DMS79 treated with DMSO at 0.1 percent for 48 hours (cell line): ENCODE measurements around the gene RNASEH2B.
A peak's percentile ranks its signal among the peaks of the same experiment; 100 is the strongest.

ENCODE experiments used
- DNase-seq: peaks from one replicate; lab custom pipeline; 2025; lab: John Stamatoyannopoulos, UW

RNASEH2B gene

DNA sequence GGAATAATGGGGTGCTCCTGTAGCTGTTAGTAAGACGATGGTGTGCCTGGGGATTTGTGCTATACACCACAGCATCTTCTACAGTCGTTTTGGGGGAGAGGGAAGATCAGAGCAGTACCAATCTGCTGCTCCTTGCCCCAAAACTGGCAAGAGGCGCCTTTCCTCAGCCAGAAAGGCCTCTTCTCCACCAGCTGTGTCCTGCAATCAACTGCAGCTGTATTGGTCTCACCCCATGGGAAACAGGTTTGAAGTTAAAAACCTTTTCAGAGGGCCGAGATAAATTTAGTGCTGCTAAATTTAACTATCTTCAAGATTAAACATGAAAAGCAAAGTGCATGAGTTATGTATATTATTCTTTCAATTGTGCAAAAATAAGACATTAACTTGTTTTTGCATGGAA is 1.2 kb upstream of the RNASEH2B start:
- no peak for DNase-seq

DNA sequence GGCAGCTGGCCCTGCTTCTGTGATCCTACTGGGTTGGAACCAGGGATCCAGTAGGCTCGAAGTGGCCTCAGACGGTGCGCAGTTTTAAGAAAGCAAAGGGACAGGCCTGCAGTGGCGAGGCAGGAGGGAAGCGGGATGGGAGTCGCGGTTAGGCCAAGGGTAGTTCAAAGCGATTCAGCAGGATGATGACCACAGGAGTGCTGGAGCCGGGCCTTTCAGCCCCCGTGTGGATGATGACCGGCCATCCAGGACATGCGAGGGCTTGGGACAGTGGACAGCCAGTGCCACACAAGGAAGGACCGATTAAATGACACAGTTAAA is 854 bp downstream of the RNASEH2B start:
- peak; percentile 17 for DNase-seq

DNA sequence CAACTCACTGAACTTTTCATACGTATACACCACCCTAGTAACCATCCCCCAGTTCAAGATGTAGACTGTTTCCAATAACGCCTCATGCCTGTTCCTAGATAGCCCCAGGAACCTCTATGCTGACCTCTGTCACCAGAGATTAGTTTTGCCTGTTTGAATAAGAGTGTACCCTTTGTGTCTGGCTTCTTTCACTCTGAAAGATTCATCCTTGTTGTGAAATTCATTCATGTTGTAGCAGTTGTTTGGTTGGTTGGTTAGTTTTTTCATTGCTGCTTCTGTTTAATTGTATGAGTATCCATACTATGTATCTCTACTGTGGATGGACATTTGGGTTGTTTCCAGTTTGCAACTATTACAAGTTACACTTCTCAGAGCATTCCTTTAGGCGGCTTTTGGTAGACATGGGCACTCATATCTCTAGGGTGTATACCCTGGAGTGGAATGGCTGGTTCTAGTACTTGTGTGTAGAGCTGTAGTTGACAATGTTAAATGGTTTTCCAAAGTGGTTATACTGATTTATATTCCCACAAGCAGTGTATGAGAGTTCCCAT is 1.6 kb downstream of the RNASEH2B start:
- DNase-seq = peak; percentile 8

DNA sequence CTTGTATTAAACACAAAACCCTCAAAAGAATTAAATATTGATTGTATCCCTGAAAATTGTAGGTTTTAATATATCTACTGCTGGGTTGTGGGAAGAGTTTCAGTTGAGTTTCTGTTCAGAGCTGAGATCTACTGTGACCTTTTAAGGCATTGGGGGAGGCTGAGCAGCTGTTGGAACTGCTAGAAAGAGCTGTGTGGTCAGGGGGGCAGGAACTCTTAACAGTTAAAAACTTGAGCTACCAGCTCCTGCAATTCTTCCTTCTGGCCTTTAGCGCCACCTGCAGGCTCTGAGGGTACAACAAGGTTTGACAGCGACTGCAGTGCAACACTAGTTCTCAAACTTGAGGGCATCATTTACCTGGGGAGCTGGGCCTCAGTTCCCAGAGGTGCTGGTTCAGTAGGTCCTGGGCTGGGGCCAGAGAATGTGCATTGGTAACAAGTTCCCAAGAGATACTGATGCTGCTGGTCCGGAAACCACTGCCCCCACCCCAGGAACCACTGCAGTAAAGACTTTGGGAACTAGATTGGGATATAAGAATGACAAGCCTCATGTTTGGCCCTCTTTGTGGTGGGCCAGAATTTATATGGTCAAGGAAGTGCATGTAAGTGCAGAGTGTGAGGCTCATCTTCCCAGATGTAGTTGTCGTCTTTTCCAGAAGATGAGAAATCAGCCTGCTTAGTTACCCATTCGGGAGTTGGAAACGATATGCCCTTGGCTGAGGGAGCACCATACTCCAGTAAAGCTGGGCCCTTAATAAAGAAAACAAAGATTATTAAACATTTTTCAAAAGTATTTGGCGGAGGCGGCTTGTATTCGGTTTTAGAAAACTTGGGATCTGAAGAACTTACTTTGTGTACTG is 2.6 kb downstream of the RNASEH2B start:
- peak; percentile 71 for DNase-seq

DNA sequence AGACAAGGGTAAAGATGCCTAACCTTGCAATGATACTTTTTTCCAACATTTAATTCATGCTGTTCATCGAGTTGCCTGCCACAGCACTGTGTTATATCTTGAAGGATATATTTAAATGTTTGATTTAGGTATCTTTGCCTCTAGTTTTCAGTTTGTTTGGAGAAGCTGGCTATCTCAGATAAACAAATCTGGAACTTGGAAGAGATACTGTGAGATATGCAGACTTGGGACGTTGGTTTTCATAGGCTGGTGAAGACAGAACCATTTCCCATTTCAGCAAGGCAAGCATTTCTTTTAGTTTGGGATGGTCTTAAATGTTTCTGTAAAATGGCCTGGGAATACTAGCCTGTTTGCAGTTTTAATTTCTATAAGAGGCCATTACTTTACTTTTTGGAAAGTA is 3.3 kb downstream of the RNASEH2B start:
- no peak for DNase-seq

DNA sequence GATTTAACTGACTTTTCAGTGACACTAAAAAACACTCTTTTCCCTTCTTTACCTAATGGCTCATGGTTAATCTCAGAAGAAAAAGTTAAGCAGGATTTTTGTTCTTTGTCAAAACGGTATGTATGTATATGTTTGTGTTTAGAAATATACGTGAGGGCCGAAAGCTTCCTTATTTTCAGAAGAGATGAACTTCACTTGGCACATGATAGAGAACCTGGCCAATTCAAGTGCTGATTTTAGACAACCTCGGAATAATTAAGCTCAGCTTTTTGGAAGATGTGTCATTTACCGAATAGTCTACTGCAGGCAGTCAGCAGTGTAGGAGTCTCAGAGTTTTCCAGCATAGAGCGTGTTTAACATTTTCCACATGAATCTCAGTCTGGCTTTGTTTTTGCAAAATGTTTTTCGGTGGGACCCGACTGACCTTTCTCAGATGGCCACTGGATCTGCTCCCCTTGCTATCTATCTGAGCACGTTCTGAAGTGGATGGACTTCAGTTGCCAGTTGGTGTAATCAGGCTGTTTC is 4.6 kb downstream of the RNASEH2B start:
- no peak for DNase-seq

DNA sequence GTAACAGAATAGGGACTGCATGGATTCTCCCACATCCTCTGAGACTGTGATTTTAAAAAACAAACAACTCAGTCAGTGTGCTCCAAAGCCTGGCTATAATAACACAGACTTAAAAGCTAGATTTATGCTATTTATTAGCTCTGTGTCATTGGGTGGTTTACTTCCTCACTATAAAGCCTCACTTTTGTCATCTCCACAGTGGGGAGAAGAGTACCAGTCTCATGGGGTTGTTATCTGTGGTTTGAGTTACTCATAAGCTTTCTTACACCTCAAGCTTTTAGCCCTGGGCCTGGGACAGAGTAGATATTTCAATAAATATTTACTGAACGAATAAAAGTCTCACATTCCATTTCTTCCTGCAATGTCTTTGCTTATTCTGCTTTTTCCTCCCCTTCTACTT is 5.3 kb downstream of the RNASEH2B start:
- no peak for DNase-seq

DNA sequence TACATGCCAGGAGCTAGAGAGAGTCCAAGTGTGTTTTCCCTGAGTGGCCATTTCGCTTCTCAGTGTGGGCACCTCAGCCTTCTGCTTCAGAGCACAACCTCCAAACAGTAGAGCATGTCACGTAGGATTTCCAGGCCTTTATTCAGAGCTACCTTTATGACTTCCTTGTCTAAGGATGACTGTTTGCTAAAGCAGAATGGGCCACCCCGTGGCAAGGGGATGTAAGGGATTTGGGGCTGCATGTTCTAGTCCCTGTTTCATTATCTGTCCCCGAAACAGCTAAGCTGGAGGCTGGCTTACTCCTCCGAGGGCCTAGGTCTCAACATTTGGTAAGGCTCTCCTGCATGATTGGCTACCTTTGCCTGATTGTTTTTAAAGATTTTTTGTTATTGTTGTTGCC is 6.0 kb downstream of the RNASEH2B start:
- DNase-seq = no peak

DNA sequence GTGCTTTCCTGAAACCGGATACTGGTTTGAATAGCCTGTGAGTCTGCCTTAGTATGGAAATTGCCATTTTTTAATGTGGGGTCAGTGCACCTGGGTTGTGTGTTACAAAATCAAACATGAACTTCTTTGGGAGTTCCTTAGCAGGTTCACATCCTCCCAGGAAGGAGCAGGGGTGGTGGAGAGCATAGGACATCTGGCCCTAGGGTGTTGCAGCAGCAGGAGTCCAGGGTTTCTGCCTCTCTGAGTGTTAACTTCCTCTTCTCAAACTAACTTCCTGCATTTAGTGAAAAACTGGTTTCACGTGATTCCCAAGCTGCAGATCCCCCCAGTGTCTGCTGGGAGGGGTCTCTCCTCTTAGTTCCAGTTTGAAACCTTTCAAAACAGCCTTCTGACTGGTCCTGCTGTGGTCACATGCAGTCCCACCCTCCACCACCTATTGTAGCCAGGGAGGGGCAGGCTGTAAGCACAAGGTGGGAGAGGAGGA is 7.2 kb downstream of the RNASEH2B start:
- DNase-seq = no peak

DNA sequence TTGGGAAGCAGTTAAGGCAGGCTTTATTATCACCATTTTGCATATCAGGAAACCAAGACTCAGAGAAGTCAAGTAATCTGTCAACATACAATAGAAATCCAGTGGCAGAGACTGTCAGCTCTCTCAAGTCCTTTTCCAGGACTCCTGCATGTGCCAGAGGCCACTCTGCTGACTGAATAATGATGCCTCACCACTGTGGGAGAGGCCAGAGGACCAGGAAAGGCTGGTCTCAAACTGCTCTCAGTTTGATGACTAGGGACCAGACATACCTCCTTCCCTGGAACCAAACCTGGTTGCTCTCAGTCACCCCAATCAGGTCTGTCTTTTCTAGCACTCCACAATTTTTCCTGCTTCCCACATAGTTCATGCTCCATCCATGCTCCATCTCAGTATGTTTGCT is 8.0 kb downstream of the RNASEH2B start:
- DNase-seq = no peak

DNA sequence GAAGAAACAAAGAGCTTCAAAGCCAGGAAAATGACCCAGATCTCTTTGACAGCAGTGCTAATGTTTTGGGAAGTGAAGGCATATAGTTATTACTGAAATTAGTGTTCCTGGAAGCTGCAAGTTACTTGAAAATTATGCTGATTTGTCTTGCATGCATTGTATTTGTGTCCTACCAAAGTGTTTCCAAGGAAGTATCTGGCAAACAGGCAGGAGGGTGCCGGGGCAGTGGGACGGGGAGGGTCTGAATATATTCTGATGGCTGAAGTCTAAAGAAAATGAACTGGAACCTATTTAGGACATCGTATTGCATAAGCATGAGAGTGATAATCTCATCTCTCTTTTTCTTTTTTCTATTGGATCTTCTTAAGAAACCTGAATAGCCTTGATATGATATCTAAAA is 9.0 kb downstream of the RNASEH2B start:
- no peak for DNase-seq

DNA sequence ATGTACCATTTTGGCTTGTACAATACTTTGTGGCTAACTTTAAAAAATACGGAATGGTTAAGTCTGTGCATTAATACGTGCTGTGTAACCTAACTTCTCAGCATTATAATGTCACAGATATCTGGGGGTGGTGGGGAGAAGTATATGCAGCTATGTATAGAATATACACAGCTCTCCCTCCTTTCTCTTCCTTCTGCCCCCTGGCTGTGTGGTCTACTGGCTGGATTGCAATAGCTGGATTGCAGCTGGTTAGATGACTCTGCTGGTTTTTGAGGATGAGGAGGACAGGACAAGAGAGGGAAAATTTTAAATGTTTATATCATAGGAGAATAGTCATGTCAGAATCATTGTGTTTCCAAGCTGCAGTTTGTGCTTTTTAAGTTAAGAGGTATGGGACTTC is 9.7 kb downstream of the RNASEH2B start:
- DNase-seq = no peak

DNA sequence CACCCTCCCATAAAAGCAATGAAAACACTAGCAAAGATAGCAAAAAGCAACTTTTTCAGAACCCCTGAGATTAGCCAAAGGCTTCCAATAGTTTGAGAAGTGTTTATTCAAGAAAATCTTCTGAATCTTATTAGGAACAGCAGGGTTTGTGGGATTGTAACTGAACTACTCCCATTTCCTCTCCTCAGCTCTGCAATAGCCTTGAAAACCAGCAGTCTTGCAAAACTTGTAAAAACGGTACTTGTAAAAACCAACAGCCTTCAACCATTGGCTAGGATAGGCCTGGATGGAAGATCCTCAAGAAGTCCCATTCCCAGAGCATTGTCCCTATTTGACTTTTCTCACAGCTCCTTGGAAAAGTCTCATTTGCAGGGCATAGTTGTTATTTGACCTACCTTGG is 12.1 kb downstream of the RNASEH2B start:
- DNase-seq = no peak

DNA sequence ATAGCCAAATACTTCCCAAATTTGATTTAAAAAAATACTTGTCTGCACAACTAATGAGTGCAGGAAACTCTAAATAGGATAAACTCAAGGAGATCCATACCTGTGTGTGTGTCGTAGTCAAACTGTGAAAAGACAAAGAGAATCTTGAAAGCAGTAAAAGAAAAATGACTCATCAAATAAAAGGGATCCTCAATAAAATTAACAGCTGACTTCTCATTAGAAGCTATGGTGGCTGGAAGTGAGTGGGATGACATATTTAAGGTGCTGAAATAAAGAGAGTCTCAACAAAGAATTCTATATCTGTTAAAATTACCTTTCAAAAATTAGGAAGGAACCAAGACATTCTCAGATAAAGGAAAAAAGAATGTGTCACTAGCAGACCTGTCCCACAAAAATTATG is 13.7 kb downstream of the RNASEH2B start:
- no peak for DNase-seq

DNA sequence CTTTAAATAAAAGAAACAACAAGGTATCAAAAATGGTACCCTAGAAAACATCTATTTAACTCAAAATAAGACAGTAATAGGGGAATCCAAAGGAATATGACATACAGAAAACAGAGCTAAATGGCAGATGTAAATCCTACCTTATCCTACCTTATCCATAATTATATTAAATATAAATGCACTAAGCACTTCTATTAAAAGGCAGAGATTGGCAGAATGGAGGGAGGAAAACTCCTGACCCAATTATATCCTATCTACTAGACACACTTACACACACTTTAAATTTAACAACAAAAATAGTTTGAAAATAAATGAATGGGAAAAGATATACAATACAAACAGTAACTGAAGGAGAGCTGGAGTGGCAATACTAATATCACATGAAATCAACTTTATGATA is 14.4 kb downstream of the RNASEH2B start:
- no peak for DNase-seq

DNA sequence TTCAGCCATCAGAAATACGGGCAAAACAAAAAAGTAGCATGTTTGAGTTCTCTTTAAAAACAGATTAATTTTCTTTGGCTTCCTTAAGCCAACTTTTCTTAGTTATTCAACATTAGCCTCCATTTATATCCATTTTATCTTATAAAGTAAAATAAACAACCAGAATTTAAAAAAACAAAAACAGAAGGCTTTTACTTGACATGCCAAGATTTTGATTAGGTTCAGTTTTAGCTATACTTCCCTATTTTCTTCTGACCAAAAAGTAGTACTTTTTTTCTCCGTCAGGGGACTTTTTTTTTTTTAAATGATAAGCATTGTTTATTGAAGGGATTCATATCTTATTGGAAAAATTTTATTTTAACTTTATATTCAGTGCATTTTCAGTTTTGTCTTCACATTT is 18.1 kb downstream of the RNASEH2B start:
- DNase-seq = no peak

DNA sequence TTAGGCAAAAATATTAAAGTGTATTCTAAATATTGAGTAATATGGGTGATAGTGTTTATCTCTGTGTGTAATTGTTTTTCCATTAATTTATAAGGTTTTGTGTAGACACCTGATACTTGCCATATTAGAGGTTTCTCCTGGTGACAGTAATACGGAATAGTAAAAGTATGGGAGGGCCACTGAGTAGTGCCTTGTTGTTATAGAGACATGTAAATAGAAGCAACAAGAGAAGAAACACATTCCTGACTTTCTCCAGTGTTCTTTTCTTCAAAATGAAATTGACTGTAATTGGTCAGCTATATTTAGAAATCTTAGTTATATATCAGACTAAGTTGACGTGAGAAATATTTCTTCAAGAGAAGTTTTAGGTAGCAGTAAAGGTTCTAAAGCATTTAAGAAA is 18.5 kb downstream of the RNASEH2B start:
- DNase-seq = no peak

DNA sequence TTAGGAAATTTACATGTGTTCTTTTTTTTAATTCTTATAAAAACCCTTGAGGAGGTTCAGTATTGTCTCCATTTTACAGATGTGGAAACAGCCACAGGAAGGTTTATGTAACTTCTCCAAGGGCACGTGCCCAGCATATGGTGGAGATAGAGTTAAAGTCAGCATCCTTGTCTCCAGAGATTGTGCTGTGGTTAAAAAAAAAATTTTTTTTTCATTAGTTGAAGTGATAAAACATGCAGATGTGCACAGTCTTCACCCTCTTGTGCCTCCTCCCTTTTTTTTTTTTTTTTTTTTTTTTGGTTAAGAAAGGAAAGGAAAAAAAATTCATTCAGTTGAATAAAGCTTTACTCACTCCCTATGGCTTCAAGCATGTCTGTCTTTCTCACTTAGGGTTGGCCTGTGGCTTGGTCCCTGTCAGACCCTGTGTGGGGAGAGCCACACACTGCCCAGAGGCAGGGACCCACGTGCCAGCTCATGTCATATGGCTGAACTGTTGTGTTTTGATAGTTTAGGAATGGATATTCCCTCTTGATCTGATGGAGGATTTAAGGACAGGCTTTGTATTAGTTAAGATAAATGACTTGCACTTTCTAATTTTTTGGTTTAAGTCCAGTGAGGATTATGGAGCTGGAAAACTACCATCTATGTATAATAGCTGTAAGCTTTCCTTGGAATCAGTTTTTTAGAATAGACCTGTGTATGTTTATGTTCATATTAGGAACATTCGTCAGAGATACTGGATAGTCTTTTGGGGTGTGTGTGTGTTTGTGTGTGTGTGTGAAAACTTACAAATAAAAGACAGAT is 19.3 kb downstream of the RNASEH2B start:
- no peak for DNase-seq

DNA sequence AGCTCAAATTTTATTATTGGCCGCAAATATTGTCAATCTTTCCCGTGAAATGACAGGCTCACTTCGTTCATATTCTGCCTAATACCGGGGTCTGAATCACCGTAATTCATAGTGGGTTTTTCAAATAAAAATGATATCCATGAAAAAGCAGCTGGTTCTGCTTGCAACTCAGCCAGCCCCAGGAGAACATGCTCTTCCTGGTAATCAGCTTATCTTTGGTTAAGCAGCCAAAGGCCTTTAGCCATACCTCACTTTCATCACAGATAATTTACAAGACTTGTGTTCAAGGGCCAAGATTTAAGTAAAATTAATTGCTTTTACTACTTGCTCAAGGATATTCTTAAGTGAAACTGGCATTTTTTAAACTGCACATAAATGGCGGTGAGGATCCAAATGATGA is 22.5 kb downstream of the RNASEH2B start:
- DNase-seq = no peak

DNA sequence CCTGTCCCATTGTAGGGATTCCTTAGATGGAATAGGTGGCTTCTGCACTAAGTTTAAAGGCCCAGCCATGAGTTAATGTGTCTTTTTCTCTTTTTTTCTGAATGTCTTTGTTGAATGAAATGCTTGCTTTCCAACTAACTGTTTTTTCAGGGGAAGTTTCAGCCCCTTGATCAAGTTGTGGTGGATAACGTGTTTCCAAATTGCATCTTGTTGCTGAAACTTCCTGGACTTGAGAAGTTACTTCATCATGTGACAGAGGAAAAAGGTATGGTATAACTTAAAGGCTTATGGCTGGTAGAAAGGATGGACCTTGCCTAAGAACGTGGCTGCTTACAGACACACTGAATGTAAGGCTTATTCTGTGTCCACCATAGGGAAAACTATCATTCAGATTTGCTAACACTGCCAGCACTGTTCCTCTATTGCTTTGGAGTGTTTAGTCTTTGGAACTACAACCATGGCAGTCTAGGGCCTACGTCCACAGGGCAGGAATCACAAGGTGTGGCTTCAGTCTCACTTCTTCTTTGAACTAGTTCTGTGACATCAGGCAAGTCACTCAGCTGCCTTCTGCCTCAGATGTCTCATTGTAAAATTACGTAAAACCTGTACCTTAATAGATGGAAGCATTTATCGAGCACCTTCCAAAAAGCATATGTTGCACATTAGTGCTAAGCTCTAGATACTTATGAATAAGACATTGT is 25.3 kb downstream of the RNASEH2B start:
- DNase-seq = no peak

DNA sequence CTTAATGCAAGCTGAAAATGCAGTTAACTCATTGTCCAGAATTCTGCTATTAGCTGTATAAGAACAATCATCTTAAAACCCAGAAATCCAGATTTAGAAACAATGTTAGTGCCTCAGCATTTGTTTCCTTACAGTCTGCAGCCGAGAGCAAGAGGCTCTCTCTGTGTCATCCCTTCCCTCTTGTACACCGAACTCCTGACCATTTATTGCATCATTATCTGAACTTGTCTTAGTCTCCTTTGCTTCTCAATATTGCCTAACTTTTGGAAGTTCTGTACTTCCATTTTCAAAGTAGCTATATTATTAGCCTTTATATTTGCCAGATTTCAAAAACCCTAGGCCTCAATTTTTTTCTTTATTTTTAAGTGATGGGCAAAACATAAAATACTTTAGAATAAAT is 27.1 kb downstream of the RNASEH2B start:
- no peak for DNase-seq

DNA sequence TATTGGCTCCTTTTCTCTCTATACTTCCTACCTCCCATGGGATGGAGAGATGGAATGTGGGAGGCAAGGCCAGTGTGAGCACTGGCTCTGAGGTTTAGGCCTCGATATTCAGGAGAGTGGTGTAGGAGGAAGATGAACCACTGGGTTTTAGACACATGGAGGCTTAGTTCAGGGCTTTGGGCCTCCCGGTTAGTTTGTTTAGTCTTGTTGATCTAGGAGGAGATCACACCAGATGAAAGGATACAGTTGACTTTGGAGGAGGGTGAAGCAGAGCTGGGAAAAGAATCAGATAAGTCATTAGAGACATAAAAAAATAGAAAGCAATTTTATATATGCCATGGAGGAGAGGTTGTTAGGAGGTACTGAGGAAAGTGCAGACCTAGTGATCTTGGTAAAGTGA is 30.9 kb downstream of the RNASEH2B start:
- DNase-seq = no peak
